ENCODE data around the gene PLA1A.

PLA1A gene

GRCh38 chr3:119639494-119640350, 42.0 kb downstream of the PLA1A start:
- DNase-seq, result no peak

- no peak for DNase-seq
Measured at GRCh38 chr3:119641416-119641815, 43.7 kb downstream of the PLA1A start.

- DNase-seq, result no peak
Measured at GRCh38 chr3:119642746-119643473, 45.2 kb downstream of the PLA1A start.

- no peak for DNase-seq
Measured at GRCh38 chr3:119643528-119643927, 45.8 kb downstream of the PLA1A start.

GRCh38 chr3:119644481-119644880, 46.8 kb downstream of the PLA1A start:
- DNase-seq, result no peak

- DNase-seq, result no peak
Measured at GRCh38 chr3:119645813-119646212, 48.1 kb downstream of the PLA1A start.

- no peak for DNase-seq
Measured at GRCh38 chr3:119647171-119647570, 49.5 kb downstream of the PLA1A start.

- no peak for DNase-seq
Measured at GRCh38 chr3:119647843-119648575, 50.3 kb downstream of the PLA1A start.

- DNase-seq, result peak; percentile 19
Measured at GRCh38 chr3:119649761-119650160, 52.1 kb downstream of the PLA1A start.

GRCh38 chr3:119652306-119653033, 54.8 kb downstream of the PLA1A start:
- DNase-seq, result no peak

GRCh38 chr3:119653876-119654275, 56.2 kb downstream of the PLA1A start:
- DNase-seq, result no peak

GRCh38 chr3:119657887-119658702, 60.4 kb downstream of the PLA1A start:
- DNase-seq, result no peak

GRCh38 chr3:119658994-119659393, 61.3 kb downstream of the PLA1A start:
- DNase-seq, result no peak

GRCh38 chr3:119659606-119660291, 62.1 kb downstream of the PLA1A start:
- no peak for DNase-seq

- DNase-seq, result no peak
Measured at GRCh38 chr3:119660474-119661440, 63.1 kb downstream of the PLA1A start, which contains the start of gene POPDC2. TSS of gene POPDC2 (minus strand) at chr3:119660589. CDS start at chr3:119660423, 166 bp downstream.

- no peak for DNase-seq
Measured at GRCh38 chr3:119662604-119663373, 65.1 kb downstream of the PLA1A start.

GRCh38 chr3:119663885-119664284, 66.2 kb downstream of the PLA1A start:
- DNase-seq, result no peak

GRCh38 chr3:119664370-119664769, 66.7 kb downstream of the PLA1A start:
- DNase-seq, result no peak

GRCh38 chr3:119664850-119665379, 67.2 kb downstream of the PLA1A start:
- DNase-seq, result no peak
